ENCODE measurements around the gene DPYD.

DNA sequence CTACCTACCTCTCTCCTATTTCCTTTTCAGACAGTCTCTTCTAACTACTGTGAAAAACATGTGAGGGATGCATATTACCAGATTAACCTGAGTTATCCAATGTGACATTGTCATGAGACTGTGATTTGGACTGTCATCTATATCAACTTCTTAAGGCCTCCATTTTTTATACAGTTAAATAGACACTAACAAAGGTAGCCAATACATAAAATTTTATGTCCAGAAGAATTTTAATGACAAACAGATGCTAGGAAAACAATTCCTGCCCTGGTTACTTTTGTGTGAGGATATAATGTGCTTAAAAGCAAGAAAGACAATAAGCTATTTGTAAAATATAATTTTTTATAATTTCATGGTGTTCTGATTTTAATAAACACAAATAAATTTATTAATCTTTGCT lies 136.2 kb downstream of the DPYD start:
- no peak for TF ChIP-seq POLR2A (IDR thresholded peaks at IDR 0.05)
- TF ChIP-seq EP300 (IDR thresholded peaks at IDR 0.05), result no peak

Data from ovary (tissue), 1 donor.